NB4 (cell line): ENCODE results near the gene DTNBP1.

Experiments used
- DNase-seq: peaks from one replicate; pipeline ENCODE4 v3.0.0; 2010; ENCODE audit warnings: low read depth
- H3K4me3 ChIP-seq: one replicate; pipeline ENCODE4 v1.5.1; 2011; ENCODE audit warnings: mild to moderate bottlenecking, low read depth, low read length, moderate library complexity
- CTCF ChIP-seq: IDR thresholded peaks from one replicate; pipeline ENCODE4 v1.5.1; 2012; ENCODE audit warnings: low read depth, low read length
- MAX ChIP-seq: IDR thresholded peaks from 2 replicates; pipeline ENCODE4 v1.6.1; 2011; ENCODE audit warnings: low read depth, low read length
- MYC ChIP-seq: IDR thresholded peaks from 2 replicates; pipeline ENCODE4 v1.6.1; 2011; ENCODE audit warnings: low read depth, low read length
- POLR2A ChIP-seq: IDR thresholded peaks from 2 replicates; pipeline ENCODE4 v1.6.1; 2011; ENCODE audit warnings: mild to moderate bottlenecking; ENCODE audit not compliant: insufficient read length; ENCODE audit errors: extremely low read depth

The DTNBP1 gene

GRCh38 chr6:15524861-15525401 is 137.9 kb downstream of the DTNBP1 start:
- no peak for DNase-seq
- H3K4me3 ChIP-seq, result no peak overlapping the region
- TF ChIP-seq MYC (no peak), POLR2A (no peak), CTCF (no peak), MAX (no peak)

- TF ChIP-seq CTCF, result no peak
- no peak for TF ChIP-seq MYC
- TF ChIP-seq POLR2A, result no peak
- no peak for TF ChIP-seq MAX
- no peak overlapping the region for H3K4me3 ChIP-seq
- DNase-seq, result no peak
These were observed 138.9 kb downstream of the DTNBP1 start for GRCh38 chr6:15523679-15524630.

- TF ChIP-seq MAX, result no peak
- TF ChIP-seq CTCF, result no peak
- no peak for TF ChIP-seq POLR2A
- TF ChIP-seq MYC, result no peak
These were observed 139.8 kb downstream of the DTNBP1 start for GRCh38 chr6:15522856-15523529.

GRCh38 chr6:15522427-15522826 is 140.4 kb downstream of the DTNBP1 start:
- peak; percentile 41 for DNase-seq
- no peak for TF ChIP-seq CTCF
- no peak for TF ChIP-seq POLR2A
- peak; percentile 43; the same call in 1 of the 2 replicates for TF ChIP-seq MYC
- H3K4me3 ChIP-seq, result no peak overlapping the region

More at GRCh38 chr6:15522856-15523529, 139.8 kb downstream of the DTNBP1 start:
- H3K4me3 ChIP-seq, result no peak overlapping the region
- DNase-seq, result no peak

- DNase-seq, result no peak
- TF ChIP-seq MYC (no peak), CTCF (no peak), POLR2A (no peak), MAX (no peak)
- no peak overlapping the region for H3K4me3 ChIP-seq
These were observed 140.8 kb downstream of the DTNBP1 start for GRCh38 chr6:15522026-15522425.
